CD4-positive, alpha-beta T cell treated with Interleukin-15 for 1 hour (primary cell): ENCODE data around the gene DCUN1D4.
"Not testable (repeated sequence)": the region's sequence is repeated elsewhere in the genome, so short reads cannot be mapped to it uniquely, and the experiment has no call there.

ENCODE experiments used
- DNase-seq: peaks from one replicate; pipeline ENCODE4 v3.0.0-alpha.2; 2020

DCUN1D4 gene

DNA sequence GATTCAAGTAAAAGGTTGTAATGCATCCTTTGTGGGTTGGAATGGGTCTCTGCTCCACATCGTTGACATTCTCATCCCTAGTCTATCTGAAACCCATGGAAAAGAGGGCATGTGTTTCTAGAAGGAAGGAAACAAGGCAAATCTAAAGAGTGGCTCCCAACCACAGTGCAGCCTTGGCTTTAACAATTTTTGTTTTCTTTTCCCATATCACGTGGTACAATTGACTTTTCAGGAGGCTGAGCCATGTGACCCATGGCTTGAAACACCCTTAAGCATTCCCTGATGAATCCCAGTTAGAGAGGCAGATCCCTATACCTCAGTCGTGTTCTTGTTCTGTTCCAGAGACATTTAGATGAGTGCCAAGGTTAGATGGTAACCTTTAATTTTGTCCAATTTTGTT, 12.8 kb downstream of the DCUN1D4 start:
- DNase-seq, result no peak

DNA sequence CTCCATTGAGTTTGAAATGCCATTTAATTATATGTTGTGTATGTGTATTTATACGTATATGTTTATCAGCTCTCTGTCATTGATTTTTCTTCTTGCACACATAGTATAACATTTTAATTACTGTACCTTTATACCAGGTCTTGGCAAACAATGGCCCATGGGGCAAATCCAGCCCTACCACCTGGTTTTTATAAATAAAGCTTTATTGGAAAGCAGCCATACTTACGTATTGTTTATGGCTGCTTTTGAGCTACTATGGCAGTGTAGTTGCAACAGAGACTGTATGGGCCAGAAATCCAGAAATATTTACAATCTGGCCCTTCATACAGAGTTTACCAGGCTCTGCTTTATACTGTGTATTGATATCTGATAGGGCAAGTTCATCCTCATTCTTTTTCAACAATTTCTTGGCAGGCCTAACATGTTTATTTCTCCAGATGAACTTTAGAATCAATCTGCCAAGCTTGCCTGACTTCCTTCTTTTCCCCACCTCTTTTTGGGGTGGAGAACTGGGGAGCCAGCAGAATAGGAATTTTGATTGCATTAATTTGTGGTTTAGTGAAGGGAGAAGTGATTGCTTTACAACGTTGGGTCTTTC, 15.8 kb downstream of the DCUN1D4 start:
- DNase-seq, result no peak

DNA sequence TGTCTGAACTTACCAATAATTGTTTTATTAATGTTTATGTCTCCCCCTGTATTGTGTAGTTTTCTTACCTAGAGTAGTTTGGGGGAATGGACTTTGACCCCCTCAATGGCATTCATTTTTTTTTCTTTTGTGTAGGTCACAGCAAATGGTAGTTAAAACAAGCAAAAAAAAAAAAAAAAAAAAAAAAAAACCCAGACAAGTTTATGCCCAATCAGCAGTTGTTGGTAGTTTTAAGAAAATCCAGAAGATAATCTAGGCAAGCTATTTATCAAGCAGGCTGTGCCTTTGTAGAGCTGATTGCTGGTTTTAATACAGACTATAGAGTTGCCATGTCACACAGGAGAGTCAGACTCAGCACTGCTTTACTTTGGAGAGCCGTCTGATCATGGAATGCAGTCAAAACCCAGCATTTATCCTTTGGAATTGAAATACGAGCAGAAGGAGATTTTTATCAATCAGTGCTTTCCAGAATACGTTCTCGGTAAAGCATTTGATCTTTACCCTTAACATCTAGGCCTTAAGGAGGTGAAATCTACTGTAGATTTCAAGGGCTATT, 16.6 kb downstream of the DCUN1D4 start:
- DNase-seq, result no peak

DNA sequence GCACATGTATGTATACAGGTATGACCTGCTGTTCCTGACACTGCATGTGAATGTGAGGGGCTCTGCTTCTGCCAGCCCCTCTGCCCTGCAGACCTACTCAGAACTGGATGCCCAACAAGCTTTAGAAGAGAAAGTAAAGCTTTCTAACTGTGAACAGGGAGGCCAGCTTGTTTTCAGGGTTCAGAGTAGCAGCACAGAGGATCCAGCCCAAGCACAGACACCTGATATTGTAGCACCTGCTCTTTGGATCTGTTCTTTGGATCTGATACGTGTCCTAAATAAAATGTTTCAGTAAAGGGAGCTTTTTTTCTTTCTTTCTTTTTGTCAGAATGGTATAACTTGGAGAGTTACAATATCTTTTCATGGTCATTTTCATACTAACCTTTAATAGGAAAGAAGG, 19.2 kb downstream of the DCUN1D4 start:
- no peak for DNase-seq

DNA sequence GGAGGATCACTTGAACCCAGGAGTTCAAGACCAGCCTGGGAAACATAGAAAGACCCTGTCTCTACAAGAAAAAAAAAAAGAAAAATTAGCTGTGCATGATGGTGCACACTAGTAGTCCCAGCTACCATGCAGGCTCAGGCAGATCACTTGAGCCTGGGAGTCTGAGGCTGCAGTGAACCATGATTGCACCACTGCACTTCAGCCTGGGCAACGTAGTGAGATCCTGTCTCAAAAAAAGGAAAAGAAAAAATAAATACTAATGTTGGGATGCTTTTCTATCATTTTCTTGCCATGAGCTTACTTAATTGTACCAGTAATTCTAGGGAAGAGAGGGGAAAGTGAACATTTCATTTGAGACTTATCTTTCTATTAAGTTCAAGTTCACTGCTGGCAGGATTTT, 19.8 kb downstream of the DCUN1D4 start:
- no peak for DNase-seq

DNA sequence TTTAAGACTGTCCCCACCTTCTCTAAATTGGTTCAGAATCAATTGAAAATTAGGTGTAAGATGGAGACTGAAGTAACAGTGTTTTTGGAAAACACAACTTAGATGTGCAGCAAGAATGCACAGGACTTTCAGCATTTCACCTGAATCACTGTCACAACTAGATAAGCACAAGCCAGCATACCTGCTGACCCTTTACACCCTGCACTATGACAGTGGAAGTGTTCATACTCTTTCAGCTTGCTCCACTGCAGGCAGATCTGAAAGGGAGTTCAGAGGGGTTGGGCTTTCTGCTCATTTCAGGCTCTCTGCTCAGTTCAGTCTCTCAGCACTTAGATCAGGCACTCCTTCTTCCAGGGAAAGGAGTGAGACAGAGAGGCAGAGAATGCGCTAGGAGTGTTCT, 22.8 kb downstream of the DCUN1D4 start:
- DNase-seq, result no peak

DNA sequence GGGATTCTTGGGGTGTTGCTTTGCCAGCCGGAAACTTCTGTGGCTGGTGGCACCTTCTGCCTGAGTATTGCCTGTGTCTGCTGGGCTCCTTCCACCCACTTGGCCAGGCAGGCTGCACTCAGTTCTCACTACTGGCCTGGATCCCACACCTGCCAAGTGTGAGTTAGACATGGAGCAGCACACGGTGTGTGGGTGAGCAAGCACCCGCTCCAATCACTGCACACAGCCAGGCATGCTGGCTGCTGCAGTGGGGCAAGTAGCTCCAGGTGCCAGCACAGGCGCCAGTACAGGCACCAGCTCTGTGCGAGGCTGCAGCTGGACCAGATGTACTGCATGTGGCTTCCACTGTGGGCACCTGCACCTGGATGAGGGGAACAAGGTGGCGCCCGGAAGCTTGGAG, 23.9 kb downstream of the DCUN1D4 start:
- no peak for DNase-seq

DNA sequence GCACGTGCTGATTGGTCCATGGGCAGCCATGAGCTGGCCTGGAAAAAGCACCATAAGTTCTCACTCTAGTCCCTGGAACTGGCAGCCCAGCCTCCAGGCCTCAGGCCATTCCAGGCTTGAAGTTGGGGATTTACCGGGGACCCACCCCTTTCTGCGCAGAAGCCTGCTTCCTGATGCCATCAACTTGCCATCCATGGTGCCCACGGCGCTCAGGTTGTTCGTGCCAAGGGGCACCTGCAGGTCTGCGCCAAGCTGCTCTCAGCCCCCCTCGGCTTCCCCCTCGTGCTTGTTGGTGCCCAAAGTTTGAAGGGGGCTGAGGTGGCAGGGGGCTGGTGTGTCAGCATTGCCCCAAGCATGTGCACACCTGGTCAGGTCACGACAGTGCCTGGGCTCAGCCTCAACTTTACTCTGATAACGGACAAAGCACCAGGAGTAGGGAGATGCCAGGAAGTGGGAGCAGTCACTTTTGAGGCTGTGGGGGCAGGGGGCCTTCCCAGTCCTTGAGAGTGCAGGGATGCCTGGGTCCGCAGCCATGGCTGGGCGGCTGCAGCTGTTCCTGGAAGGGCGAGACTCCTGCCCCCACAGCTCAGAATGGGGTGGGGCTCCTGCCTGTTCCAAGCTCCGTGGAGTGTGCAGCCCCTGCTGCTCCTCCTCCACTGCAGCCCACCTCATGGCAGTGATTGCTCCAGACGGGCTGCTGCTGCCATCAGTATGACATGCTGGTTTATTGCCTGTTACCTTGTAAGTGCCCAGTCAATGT, 24.9 kb downstream of the DCUN1D4 start:
- DNase-seq, result no peak

DNA sequence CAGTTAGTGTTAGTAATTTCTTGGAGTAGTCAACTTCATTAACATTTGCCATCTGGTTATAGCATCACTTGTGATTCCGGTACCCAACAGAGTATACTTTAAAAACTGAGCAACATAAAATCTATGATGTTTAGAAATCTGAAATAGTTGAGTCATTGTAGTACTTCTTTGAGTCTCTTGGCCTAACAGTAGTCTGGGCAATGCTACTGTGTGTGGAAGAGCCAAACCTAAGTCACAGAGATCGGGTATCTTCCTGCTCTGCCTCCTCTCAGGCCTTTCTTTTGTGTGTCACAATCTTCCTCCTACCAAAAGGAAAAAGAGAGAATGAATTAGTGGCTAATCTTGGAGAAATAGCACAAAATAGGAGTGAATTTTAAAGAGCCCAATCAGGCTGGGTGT, 25.5 kb downstream of the DCUN1D4 start:
- DNase-seq, result no peak

DNA sequence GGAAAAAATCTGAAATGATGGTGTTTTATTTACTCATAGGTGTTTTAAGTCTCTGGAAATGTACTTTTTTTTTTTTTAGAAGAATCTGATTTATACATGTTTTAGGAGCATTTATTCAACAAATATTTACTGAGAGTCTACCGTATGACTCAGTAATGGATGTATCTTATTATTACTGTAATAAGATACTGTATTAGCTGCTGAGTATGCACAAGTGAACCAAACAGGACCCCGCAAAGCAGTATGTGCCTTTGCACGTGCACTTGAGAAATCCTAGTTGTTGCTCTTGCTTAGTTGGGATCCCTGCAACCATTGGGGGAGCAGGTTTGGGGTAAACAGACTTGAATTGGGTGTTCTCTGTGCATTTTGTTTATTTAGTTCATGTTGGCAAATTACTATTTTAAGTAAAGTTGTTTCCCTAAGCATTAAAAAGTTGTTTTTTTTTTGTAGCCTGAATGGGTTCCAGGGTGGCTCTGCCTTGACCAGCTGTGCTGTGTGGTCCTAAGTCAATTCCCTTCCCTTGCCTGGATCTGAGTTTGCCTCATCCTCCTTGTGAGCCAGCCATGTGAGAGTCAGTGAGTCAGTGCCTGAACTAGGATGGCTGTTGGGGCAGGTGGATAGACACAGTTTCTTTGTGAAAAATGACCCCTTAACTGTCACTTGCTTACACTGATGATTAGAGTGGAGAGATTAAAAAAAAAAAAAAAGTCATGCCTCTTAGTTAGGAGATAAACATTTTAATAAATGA, 27.7 kb downstream of the DCUN1D4 start:
- DNase-seq, result no peak

DNA sequence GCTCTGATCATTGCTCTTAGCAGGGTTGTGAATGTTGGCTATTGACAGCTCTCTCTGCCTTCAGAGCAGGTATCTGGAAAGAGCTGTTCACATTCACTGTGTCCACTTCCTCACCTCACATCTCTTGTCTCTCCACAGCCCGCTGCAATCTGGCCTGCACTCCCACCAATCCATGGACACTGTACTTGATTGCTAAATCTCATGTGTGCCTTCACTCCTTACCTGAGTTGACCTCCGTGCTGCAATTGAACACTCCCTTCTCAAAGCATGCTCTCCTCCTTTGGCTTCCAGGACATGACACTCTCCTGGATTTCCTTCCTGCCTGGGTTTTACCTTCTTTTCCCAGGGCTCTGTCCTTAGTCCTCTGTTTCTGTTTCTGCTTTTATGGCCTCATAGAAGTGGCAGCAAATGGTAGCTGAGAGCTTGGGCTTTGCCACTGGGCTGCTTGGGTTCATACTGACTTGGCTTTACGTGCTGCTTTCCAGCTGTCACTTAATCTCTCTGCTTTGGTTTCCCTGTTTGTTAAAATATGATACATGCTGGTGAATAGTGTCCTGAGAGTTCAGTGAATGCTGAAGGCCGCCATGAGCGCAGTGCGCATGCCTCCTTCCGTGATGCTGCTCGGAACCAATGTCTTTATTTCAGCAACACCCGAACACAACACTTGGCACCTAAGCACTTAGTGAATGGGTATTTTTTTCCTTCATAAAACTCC, 29.5 kb downstream of the DCUN1D4 start:
- DNase-seq, result no peak

DNA sequence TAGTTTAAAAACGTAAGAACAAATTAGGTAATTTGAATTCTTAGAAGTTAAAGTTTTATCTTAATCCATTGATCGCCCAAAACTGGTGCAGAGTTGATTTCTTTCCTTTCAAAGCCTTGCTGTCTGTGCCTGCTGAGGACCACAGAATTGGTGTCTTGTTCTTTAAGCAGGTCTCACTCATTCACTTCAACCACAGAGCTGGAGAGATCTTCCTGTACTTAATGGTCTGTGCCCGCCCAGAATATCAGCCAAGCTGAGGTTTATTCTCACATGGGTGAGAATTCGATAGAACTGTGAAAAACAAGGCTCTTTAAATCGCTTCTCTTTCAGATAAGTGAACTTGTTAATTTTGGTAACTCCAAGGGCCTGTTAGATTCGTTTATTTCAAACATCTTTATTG, 31.6 kb downstream of the DCUN1D4 start:
- no peak for DNase-seq

DNA sequence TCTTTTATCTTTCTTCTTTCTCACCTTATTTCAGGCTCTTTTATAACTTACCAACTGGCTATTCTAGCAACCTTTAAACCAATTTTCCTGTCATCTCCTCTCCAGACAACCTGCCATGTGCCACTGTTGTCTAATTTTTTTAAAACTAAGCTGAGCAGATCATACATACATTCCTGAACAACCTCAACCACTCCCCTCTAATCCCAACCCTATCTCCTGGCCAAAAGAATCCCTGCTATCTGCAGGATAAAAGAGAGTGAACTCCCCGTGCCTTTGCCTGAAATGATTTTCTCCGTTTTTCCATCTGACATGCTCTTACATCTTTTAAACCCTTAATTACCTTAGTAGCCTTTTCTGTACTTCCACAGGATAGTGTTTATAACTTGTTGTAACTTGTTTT, 35.5 kb downstream of the DCUN1D4 start:
- DNase-seq, result no peak

DNA sequence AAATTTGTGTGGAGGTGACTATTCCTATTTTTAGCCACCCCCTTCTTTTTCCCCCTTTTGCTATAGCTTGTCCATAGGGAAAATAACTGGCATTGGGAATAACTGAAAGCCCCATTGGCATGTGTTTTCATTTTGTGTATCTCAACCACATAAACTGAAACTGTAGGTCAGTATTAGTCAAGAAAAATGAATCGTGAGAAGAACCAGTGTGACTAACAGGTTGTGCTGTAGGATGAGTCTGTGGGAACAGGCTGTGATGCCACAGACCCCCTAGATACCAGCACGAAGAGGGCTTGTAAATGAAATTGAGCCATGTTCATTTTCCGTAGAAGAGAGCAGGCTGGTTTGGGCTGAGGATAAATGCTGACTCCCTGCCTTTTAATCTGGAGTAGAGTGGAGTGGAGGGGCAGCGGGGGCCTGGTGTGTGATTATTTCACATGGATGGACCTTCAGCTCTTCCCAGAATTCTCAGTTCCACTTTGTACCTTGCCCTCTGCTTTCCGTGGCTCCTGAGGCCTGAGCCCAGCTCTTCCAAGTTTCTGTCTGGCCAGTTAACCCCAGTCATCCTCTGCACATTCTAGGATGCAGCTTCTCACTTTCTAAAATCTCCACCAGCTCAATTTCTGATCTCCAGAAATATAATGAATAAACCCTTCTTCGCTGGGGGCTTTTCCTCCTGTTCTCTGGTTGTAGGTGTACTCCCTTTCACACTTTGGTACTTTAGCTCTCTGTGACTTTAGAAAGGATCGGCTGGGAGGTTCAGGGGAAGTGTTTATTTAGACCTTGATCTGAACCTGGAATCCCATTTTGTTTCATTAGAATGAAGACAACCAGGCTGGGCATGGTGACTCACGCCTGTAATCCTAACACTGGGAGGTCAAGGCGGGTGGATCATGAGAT, 37.3 kb downstream of the DCUN1D4 start:
- DNase-seq, result no peak

DNA sequence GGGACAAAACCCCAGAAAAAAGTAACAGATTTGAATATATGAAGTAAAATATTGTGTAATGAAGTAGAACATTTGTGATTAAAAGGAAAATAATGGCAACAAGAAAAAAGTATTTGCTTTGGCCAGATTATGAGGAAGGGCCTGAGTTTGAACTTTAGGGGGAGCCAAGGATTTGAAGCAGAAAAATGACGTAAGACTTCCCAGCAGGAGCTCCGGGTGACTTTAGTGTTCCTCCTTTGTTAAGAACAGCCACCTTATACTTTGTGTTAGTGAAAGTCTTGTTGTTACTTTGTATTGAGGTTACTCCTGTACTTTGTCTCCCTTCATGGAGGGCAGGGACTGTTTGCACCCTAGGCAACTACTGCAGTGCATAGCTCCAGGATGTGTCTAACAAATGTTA, 41.1 kb downstream of the DCUN1D4 start:
- no peak for DNase-seq

DNA sequence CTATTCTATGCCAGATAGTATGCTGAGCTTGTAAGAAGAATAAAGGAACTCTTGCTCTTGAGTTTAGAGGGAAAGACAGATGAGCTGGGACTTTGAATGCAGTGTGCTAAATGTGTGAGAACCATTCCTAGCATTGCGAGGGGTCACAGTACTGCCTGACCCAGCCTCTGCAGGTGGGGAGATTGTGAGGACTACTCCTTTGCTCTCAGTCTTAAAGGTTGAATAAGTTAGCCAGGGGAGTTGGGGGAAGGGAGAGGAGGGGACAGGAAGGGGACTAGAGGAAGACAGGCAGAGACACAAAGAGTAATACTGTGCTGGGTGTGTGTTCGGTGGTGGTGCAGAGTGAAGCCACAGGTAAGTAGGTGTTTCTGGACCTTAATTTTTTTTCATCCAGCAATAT, 41.7 kb downstream of the DCUN1D4 start:
- no peak for DNase-seq

DNA sequence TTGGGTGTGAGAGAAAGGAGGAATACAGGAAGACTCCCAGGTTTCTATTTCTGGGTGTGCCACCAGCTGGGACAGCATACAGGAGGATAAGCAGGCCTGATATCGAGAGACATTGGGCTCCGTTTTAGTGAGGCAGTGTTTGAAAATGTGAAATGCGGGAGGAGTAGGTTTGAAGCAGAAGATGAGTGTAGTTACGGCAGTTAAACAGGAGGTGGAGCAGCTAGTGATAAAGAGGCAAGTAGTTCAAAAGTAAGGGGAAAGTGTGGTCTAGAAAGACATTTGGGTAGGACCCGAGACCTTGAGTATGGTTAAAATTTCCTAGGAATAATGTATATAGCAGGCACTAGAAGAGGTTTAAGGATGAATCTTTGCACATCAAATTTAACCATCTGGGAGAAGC, 42.4 kb downstream of the DCUN1D4 start:
- DNase-seq, result no peak

DNA sequence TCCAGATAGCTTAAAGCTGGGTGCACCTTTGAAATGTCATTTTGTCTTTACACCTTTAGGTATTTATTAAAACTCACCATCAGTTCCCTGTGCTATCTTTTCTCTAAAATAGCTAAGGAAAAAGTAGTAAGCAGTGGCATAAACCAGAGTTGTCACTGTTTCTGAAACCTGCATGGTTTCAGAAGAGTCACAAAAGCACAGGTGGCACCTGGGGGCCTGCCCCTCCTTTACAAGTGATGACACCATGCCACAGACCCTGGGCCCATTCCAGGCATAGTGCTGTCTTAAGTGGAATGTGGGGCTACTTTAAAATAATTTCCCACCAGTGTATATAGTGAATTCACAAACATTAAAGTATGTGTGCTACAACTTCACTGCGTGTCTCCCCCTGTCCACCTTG, 47.8 kb downstream of the DCUN1D4 start:
- DNase-seq, result no peak

DNA sequence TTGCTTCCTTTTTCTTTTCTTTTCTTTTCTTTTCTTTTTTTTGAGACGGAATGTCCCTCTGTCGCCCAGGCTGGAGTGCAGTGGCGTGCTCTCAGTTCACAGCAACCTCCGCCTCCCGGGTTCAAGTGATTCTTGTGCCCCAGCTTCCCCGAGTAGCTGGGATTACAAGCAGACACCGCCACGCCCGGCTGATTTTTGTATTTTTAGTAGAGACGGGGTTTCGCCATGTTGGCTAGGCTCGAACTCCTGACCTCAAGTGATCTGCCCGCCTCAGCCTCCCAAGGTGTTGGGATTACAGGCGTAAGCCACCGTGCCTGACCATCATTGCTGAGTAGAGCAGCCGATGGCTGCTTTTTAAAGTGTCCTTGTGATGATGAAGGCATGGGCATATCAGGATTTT, 50.4 kb downstream of the DCUN1D4 start:
- not testable (repeated sequence) for DNase-seq

DNA sequence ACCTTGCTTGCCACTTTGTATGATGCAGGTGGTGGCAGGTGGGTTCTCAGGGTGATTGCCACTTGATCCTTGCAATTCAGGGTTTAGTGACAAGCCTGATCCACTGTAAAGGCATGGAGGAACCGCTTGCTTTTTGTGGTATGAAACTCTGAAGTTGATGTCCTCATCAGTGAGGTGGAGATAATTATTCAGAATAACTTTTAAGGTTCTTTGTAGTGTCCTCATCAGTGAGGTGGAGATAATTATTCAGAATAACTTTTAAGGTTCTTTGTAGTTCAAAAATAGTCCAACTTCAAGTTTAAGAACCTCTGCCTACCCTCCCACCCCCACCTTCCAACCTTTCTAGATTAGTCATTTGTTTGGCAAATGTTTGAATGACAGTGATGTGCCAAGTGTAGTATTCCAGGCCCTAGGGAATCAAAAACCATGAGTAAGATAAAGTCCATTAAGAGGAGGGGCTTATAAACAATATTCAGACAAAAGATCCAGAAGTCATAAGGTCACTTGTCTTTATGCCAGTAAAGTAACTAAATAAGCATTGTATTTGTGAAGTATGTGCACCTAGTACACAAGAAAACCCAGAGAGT, 51.2 kb downstream of the DCUN1D4 start:
- no peak for DNase-seq

DNA sequence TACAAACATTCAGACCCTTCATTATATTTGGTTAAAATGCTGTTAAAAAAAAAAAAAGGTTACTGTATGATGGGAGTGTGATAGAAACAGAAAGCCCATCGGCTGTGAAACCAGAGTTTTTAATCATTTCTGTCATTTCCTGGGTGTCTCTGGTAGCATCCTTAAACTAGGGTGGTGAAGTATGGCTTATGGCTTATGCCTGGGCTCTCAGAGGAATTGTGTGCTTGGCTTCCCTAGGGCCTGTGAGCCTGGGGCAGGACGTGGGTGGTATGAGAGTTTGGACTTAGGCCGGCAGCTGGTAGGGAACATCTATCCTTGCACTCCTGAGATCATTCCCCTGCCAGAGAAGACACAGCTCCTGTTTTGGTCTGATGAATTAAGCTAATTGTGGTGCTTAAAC, 52.2 kb downstream of the DCUN1D4 start:
- no peak for DNase-seq
